Natural killer cell treated with Interleukin-12 subunit alpha and Interleukin-12 subunit beta and Interleukin-15 and Interleukin-18, amount 100 ng/mL, for 72 hours (primary cell): Measurements from ENCODE around the gene CRABP2. TPM values are rescaled to one million over a fixed set of nuclear protein-coding genes. Genes with fewer than 3 reads are reported as not detected.

Experiments used
- ATAC-seq, 2 donors: fragments of 150-1000 bp; cut with Tn5 transposase in 1 of 2; sonication (Bioruptor Pico), chemical (Tn5 transposase) in 1 of 2; 2 replicates each; pipeline ENCODE4 v1.10.0; 2021
- DNase-seq: peaks from one replicate; pipeline ENCODE4 v3.0.0; 2022; ENCODE audit warnings: low spot score
- H3K27ac Mint-ChIP-seq, 2 donors: 1 replicate in 1 of 2; 2 replicates in 1 of 2; pipeline ENCODE4 v1.8.0; 2022; ENCODE audit warnings: mixed read lengths in 2 of 2, mild to moderate bottlenecking in 1 of 2, moderate library complexity in 1 of 2
- H3K27me3 Mint-ChIP-seq, 2 donors: 1 replicate in 1 of 2; 2 replicates in 1 of 2; pipeline ENCODE4 v1.8.0; 2022; ENCODE audit warnings: mixed read lengths in 2 of 2
- H3K36me3 Mint-ChIP-seq: one replicate; pipeline ENCODE4 v1.8.0; 2022; ENCODE audit warnings: mixed read lengths
- H3K4me1 Mint-ChIP-seq, 2 donors: 1 replicate in 1 of 2; 2 replicates in 1 of 2; pipeline ENCODE4 v1.8.0; 2022; ENCODE audit warnings: low read depth in 2 of 2, mixed read lengths in 2 of 2, mild to moderate bottlenecking in 1 of 2
- H3K4me3 Mint-ChIP-seq: one replicate; pipeline ENCODE4 v1.8.0; 2022; ENCODE audit warnings: mixed read lengths
- H3K9me3 Mint-ChIP-seq: 2 replicates; pipeline ENCODE4 v1.8.0; 2022; ENCODE audit warnings: mixed read lengths
- total RNA-seq, 2 donors: library from RNA; stranded (reverse); gene quantifications; one replicate each; pipeline ENCODE4 v1.2.3, GENCODE V29; 2022

CRABP2 gene
- total RNA-seq, 2 donors from 2014 or later: 2.4 to 4.6 TPM

GRCh38 chr1:156669794-156670193, 35.6 kb downstream of the CRABP2 start:
- H3K4me3 Mint-ChIP-seq: no peak overlapping the region
- peaks cover 0 to 3% of the 10 kb centered on the region in 2 donors for H3K4me1 Mint-ChIP-seq
- no peaks in the 10 kb centered on the region for H3K36me3 Mint-ChIP-seq
- ATAC-seq (no peak), DNase-seq (no peak)
- H3K9me3 Mint-ChIP-seq: no peaks in the 10 kb centered on the region
- peaks cover 25 to 33% of the 10 kb centered on the region in 2 donors for H3K27me3 Mint-ChIP-seq
- no peak overlapping the region for H3K27ac Mint-ChIP-seq

DNA sequence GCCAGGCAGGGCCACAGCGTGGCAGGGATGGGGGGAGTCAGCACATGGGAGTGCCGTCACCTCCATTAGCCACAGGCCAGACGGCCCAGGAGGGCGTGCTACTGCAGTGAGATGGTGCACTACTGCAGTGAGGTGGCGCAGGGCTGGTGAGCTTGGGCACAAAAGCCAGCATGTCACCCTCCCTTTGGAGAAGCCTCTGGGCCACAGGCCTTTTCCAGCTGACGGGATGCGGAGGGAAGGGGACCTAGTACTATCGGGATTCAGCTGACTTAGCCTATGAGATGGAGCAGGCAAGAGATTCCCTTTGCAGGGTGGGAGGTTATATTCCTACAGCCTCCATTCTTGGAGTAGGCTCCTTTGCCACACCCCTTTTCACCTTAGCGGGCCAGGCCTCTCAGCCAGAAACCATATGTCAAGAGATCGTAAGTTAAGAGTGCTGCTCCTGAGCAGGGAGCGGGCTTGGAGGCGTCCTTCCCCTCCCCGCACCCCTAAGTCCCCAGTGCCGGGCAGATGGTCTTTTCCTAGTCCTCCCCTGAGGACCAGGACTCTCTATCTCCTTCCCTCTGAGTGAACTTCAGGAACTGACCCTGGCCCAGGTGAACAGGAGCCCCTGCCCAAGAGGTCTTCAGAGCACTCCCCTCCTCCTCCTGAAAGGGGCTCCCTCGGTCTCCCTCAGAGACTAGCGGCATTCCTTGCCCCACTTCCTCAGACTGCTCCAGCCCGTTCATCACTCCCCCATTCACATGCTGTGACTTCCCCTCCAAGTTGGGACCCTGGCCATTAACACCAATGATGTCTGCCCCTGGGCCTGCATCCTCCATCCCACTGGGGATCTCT, 36.4 kb downstream of the CRABP2 start:
- no peak for ATAC-seq
- Mint-ChIP-seq H3K27me3 (peaks cover 21 to 27% of the 10 kb centered on the region in 2 donors), H3K4me3 (no peak overlapping the region), H3K36me3 (no peaks in the 10 kb centered on the region), H3K27ac (no peak overlapping the region), H3K4me1 (peaks cover 0 to 3% of the 10 kb centered on the region in 2 donors), H3K9me3 (no peaks in the 10 kb centered on the region)
- DNase-seq: no peak

GRCh38 chr1:156667968-156668709, 37.2 kb downstream of the CRABP2 start:
- Mint-ChIP-seq H3K4me1 (peaks cover 0 to 3% of the 10 kb centered on the region in 2 donors), H3K9me3 (no peaks in the 10 kb centered on the region), H3K27ac (no peak overlapping the region), H3K27me3 (peaks cover 18% of the 10 kb centered on the region in 2 donors), H3K4me3 (no peak overlapping the region), H3K36me3 (no peaks in the 10 kb centered on the region)
- DNase-seq (no peak), ATAC-seq (no peak)

GRCh38 chr1:156667610-156667967, 37.8 kb downstream of the CRABP2 start:
- DNase-seq (no peak), ATAC-seq (no peak)
- H3K9me3 Mint-ChIP-seq: no peaks in the 10 kb centered on the region
- H3K27me3 Mint-ChIP-seq: peaks cover 17 to 18% of the 10 kb centered on the region in 2 donors
- no peaks in the 10 kb centered on the region for H3K36me3 Mint-ChIP-seq
- H3K4me3 Mint-ChIP-seq: no peak overlapping the region
- H3K27ac Mint-ChIP-seq: no peak overlapping the region
- peaks cover 0 to 6% of the 10 kb centered on the region in 2 donors for H3K4me1 Mint-ChIP-seq

DNA sequence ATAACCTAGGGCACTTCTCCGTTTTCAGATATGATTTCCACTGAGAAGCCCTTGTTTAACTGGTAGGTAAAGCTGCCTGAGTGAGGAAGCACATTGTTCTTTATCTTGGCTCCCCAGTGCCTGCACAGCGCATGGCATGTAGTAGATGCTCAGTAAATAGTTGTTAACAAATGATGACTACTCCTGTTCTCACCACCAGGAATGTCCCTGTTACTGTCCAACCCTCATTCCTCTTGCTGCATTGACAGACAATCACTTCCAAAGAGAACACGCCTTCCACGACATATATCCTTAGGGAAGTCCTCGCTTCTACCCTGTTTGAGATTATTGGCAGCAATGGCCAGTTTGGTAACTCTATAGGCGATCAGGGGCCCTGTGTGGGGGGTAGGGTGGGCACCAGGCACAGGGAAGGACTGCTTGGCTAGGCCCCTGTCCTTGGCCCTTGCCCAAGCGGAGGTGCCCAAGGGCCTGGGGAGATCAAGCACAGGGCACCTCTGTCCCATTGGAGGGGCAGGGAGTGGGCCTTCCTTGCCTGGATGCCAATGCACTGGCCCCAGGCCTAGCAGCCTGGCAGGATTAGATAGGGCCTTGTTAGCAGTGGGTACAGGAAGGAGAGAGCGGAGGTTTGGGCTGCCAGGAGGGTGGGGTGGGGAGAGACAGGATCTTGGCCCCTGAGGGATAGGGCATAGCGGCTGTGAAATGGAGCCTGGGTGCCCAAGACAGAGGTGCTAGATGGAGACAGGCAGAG, 38.3 kb downstream of the CRABP2 start:
- peaks cover 4 to 10% of the 10 kb centered on the region in 2 donors for H3K4me1 Mint-ChIP-seq
- H3K36me3 Mint-ChIP-seq: no peaks in the 10 kb centered on the region
- no peak overlapping the region for H3K27ac Mint-ChIP-seq
- DNase-seq: no peak
- H3K27me3 Mint-ChIP-seq: peaks cover 11 to 12% of the 10 kb centered on the region in 2 donors
- no peak for ATAC-seq
- no peak overlapping the region for H3K4me3 Mint-ChIP-seq
- no peaks in the 10 kb centered on the region for H3K9me3 Mint-ChIP-seq

DNA sequence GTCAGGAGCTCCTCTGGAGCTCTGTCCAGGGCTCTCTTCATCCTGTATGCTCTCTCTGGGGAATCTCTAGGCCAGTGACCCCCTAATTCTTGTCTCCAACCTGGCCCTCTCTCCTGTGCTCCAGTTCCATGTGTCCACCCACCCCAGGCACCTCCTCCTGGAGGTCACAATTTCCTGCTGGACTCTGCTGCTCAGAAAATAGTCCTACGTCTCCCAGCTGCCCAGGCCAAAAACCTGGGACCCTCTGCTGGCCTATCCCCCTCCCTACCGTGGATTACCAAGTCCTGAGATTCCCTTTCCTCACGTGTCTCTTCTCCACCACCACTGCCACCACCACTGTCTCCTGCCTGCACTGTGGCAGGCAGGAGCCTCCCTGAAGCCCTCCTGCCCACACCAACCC, 39.8 kb downstream of the CRABP2 start:
- H3K36me3 Mint-ChIP-seq: no peaks in the 10 kb centered on the region
- DNase-seq (no peak), ATAC-seq (no peak)
- H3K27ac Mint-ChIP-seq: peak overlapping the region in 1 of 2 donors; percentile 68
- peaks cover 0 to 3% of the 10 kb centered on the region in 2 donors for H3K27me3 Mint-ChIP-seq
- no peak overlapping the region for H3K4me3 Mint-ChIP-seq
- H3K4me1 Mint-ChIP-seq: peaks cover 16 to 21% of the 10 kb centered on the region in 2 donors
- no peaks in the 10 kb centered on the region for H3K9me3 Mint-ChIP-seq

DNA sequence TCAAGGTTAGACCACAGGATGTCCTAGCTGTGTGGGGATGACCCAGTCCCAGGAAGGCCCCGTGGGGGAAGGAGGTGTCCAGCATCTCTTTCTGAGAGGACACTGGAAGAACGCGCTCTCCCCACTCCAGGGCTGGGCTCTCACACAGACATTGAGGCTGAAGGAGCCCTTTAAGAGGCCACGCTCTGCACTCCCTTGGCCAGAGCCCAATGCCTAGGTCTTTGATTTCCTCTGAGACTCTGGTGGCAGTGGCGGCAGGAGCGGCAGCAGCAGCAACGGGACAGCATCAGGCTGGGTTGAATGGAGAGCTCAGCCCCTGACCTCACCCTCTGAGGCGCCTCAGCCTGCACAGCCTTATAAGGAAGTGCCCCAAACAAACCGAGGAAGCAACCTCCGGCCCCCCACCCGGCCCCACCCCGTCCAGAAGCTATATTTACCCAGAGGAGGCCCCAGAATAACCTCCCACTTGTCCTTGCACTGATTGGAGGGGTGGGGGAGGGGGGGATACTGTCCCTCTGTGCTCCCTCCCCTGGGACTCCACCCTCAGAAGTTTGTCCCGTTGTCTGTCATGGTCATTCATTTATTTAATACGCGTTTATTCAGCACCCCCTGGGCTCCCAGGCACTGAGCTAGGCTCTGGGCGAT, 40.5 kb downstream of the CRABP2 start:
- H3K9me3 Mint-ChIP-seq: no peaks in the 10 kb centered on the region
- H3K4me3 Mint-ChIP-seq: no peak overlapping the region
- peaks cover 0 to 3% of the 10 kb centered on the region in 2 donors for H3K27me3 Mint-ChIP-seq
- H3K27ac Mint-ChIP-seq: no peak overlapping the region
- H3K4me1 Mint-ChIP-seq: peaks cover 23 to 28% of the 10 kb centered on the region in 2 donors
- DNase-seq: no peak
- no peak for ATAC-seq
- H3K36me3 Mint-ChIP-seq: no peaks in the 10 kb centered on the region

DNA sequence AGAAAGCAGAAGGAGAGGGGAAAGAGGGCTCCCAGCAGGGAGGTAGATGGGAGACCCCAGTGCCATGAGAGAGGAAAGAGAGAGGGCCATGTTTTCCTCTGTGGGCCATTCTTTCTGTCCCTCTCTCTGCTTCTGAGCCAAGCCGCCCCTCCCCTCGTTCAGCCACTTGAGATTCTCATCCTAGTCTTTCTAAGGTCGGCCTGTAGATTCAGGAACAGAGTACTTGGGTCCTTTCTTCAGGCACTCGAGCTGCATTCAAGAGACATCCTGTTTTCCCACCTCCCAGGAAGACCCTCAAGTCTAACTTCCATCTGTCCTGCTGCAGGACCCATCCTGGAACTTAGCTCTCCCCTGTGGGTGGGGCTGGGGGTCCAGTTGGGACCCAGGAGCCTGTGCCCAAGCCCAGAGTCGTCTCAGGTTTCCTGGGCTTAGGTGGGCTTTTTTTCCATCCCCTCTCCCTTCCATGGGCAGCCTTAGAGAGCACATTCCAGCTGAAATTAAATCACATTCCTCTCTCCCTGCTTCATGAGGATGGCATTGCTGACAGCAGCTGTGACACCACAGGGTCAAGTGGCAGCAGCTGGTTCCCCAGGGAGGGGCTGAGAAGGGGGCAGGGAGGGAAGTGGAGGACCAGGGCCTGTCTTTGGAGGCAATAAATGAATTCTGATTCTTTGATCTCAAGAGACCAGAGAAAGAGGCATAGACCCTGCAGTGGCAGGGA, 41.2 kb downstream of the CRABP2 start:
- DNase-seq: no peak
- H3K27ac Mint-ChIP-seq: peak overlapping the region in 1 of 2 donors; percentile 38
- no peak overlapping the region for H3K4me3 Mint-ChIP-seq
- no peaks in the 10 kb centered on the region for H3K36me3 Mint-ChIP-seq
- no peaks in the 10 kb centered on the region for H3K9me3 Mint-ChIP-seq
- no peak for ATAC-seq
- no peaks in the 10 kb centered on the region for H3K27me3 Mint-ChIP-seq
- H3K4me1 Mint-ChIP-seq: peaks cover 29 to 35% of the 10 kb centered on the region in 2 donors

GRCh38 chr1:156663178-156663577, 42.2 kb downstream of the CRABP2 start:
- Mint-ChIP-seq H3K27ac (peak overlapping the region; percentile 38 to 98), H3K27me3 (no peaks in the 10 kb centered on the region), H3K4me3 (no peak overlapping the region), H3K4me1 (peaks cover 40 to 43% of the 10 kb centered on the region in 2 donors), H3K36me3 (no peaks in the 10 kb centered on the region), H3K9me3 (no peaks in the 10 kb centered on the region)
- ATAC-seq (no peak), DNase-seq (no peak)

DNA sequence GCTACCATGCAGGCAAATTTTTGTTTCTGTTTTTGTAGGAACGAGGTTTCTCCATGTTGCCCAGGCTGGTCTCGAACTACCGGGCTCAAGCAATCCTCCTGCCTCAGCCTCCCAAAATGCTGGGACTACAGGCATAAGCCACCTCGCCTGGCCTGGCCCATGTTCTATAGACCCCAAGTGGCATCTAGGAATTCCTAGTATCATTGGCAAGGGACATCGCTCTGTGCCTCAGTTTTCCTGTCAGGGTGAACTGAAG, 42.7 kb downstream of the CRABP2 start:
- H3K36me3 Mint-ChIP-seq: no peaks in the 10 kb centered on the region
- DNase-seq (no peak), ATAC-seq (no peak)
- peaks cover 44 to 47% of the 10 kb centered on the region in 2 donors for H3K4me1 Mint-ChIP-seq
- no peak overlapping the region for H3K4me3 Mint-ChIP-seq
- peak overlapping the region; percentile 38 to 98 for H3K27ac Mint-ChIP-seq
- H3K9me3 Mint-ChIP-seq: no peaks in the 10 kb centered on the region
- H3K27me3 Mint-ChIP-seq: no peaks in the 10 kb centered on the region

DNA sequence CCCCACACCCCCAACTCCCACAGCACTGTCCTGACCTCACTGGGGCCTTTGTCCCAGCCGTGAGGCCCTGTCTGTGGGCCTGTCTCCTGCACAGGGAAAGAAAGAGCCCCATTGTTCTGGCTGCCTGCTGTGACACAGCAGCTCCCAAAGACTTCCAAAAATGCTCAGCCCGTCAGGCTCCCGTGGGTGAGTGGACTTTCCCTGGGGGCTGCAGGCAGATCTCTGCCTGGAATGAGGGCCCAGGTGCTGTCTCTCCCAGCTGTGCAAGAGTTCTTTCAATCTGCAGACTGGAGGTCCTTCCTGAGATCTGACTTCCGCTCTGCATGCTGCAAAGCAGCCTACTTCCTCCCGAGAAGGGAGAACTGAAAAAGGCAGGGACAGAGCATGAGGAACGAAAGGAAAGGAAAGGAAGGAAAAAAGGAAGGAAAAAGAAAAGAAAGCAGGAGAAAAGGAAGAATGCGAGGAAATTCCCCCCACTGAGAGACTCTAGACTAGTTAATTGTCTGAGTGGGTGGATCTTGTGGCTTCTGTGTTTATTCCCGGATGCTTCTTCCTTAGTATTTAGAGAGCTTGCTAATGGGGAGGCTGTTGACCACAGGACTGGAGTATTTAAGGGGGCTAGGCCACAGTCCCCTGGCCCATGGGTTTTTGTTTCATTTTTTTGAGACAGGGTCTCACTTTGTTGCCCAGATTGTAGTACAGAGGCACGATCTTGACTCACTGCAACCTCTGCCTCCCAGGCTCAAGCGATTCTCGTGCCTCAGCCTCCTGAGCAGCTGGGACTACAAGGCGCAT, 43.2 kb downstream of the CRABP2 start:
- DNase-seq (no peak), ATAC-seq (no peak)
- H3K27me3 Mint-ChIP-seq: peaks cover 0 to under 1% of the 10 kb centered on the region in 2 donors
- peak overlapping the region; percentile 38 to 98 for H3K27ac Mint-ChIP-seq
- no peaks in the 10 kb centered on the region for H3K9me3 Mint-ChIP-seq
- peaks cover 50 to 53% of the 10 kb centered on the region in 2 donors for H3K4me1 Mint-ChIP-seq
- H3K36me3 Mint-ChIP-seq: no peaks in the 10 kb centered on the region
- peak overlapping the region; percentile 5 for H3K4me3 Mint-ChIP-seq

DNA sequence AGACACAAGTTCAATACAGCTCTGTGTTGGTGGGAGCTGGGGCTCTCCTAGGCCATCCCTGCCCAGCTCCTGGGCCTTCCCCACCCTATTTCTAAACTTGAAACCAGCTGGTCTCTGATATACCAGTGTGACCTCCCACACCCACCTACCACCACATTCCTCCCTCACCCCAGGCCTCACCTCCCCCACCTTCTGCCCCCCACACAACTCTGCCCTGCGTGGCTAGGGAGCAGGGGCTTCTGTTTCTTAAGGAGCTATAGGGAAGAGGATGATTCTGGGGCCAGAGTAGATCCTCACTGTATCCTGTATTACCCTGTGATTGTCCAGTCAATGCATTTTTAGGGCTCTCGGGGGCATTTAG, 44.7 kb downstream of the CRABP2 start:
- Mint-ChIP-seq H3K27ac (peak overlapping the region; percentile 96 to 98), H3K4me3 (peak overlapping the region; percentile 84), H3K36me3 (no peaks in the 10 kb centered on the region), H3K27me3 (peaks cover 3 to 6% of the 10 kb centered on the region in 2 donors), H3K9me3 (no peaks in the 10 kb centered on the region), H3K4me1 (peaks cover 56 to 60% of the 10 kb centered on the region in 2 donors)
- ATAC-seq (peak; percentile 10 to 46), DNase-seq (no peak)
